CD14-positive monocyte (primary cell): ENCODE measurements around the gene MYOZ2. TPM values are rescaled to one million over a fixed set of nuclear protein-coding genes. Genes with fewer than 3 reads are reported as not detected.
A peak's percentile ranks its signal among the peaks of the same experiment; 100 is the strongest.

Experiments
- DNase-seq, 3 donors: peaks; one replicate each; pipeline ENCODE4 v3.0.0-alpha.2; 2011 to 2022
- H2AFZ ChIP-seq: 2 replicates; pipeline ENCODE4 v1.6.0; 2012; ENCODE audit warnings: mild to moderate bottlenecking, low read depth, low read length, inconsistent platforms; ENCODE audit not compliant: insufficient read depth, poor library complexity, severe bottlenecking
- H3K27ac ChIP-seq, 2 donors: 1 replicate in 1 of 2; 2 replicates in 1 of 2; pipeline ENCODE4 v1.5.1; 2012 to 2013; ENCODE audit warnings: low read length in 2 of 2, control low read depth in 1 of 2, inconsistent platforms in 1 of 2, low read depth in 1 of 2, mild to moderate bottlenecking in 1 of 2
- H3K27me3 ChIP-seq, 2 donors: one replicate each; pipeline versions ENCODE4 v1.6.0 to v1.6.1; 2011 to 2013; ENCODE audit warnings: low read length in 2 of 2; ENCODE audit not compliant: control insufficient read depth in 2 of 2, insufficient read depth in 2 of 2
- H3K36me3 ChIP-seq, 2 donors: replicated peaks in 1 of 2; 1 replicate in 1 of 2; 2 replicates in 1 of 2; pipeline versions ENCODE4 v1.5.1 to v1.6.1; 2012 to 2013; ENCODE audit warnings: low read length in 2 of 2, control low read depth in 1 of 2, inconsistent platforms in 1 of 2, mild to moderate bottlenecking in 1 of 2; ENCODE audit not compliant: insufficient read depth in 2 of 2, control insufficient read depth in 1 of 2
- H3K4me1 ChIP-seq, 2 donors: 1 replicate in 1 of 2; 2 replicates in 1 of 2; pipeline versions ENCODE4 v1.5.1 to v1.6.1; 2012 to 2013; ENCODE audit warnings: low read length in 2 of 2, control low read depth in 1 of 2, inconsistent platforms in 1 of 2, mild to moderate bottlenecking in 1 of 2, moderate library complexity in 1 of 2; ENCODE audit not compliant: insufficient read depth in 2 of 2, control insufficient read depth in 1 of 2
- H3K4me2 ChIP-seq: replicated peaks from 2 replicates; pipeline ENCODE3; 2012; ENCODE audit warnings: low read length, moderate library complexity, mild to moderate bottlenecking; ENCODE audit not compliant: poor library complexity, severe bottlenecking; ENCODE audit errors: extremely low read depth
- H3K4me3 ChIP-seq, 3 experiments: fragments of 200-600 bp in 1 of 3; sonication (generic) in 1 of 3; replicated peaks in 1 of 3; 1 replicate in 2 of 3; 2 replicates in 1 of 3; pipeline ENCODE4 v1.5.1; 2011 to 2013; ENCODE audit warnings: low read length in 3 of 3, mild to moderate bottlenecking in 3 of 3, control low read depth in 2 of 3, low read depth in 2 of 3, inconsistent platforms in 1 of 3, moderate library complexity in 1 of 3
- H3K79me2 ChIP-seq: 2 replicates; pipeline ENCODE4 v1.6.0; 2012; ENCODE audit warnings: mild to moderate bottlenecking, control low read depth, inconsistent platforms, low read length, moderate library complexity; ENCODE audit not compliant: insufficient read depth
- H3K9ac ChIP-seq: 2 replicates; pipeline ENCODE4 v1.6.0; 2017; ENCODE audit warnings: low read length, mild to moderate bottlenecking; ENCODE audit not compliant: insufficient read depth, poor library complexity, severe bottlenecking
- H3K9me3 ChIP-seq, 2 donors: replicated peaks in 1 of 2; 1 replicate in 1 of 2; 2 replicates in 1 of 2; pipeline versions ENCODE4 v1.5.1 to v1.6.1; 2012 to 2013; ENCODE audit warnings: low read length in 2 of 2, control low read depth in 1 of 2; ENCODE audit not compliant: control insufficient read depth in 1 of 2, insufficient read depth in 1 of 2
- H4K20me1 ChIP-seq: 2 replicates; pipeline ENCODE4 v1.6.0; 2012; ENCODE audit warnings: mild to moderate bottlenecking, low read length, control low read depth, moderate library complexity; ENCODE audit not compliant: insufficient read depth
- H3K27ac Mint-ChIP-seq, 7 donors: one replicate each; pipeline ENCODE4 v1.8.0; 2020; ENCODE audit warnings: mild to moderate bottlenecking in 7 of 7, mixed read lengths in 7 of 7, moderate library complexity in 6 of 7, inconsistent platforms in 2 of 7
- H3K27me3 Mint-ChIP-seq, 3 donors: one replicate each; pipeline ENCODE4 v1.8.0; 2021 to 2022; ENCODE audit warnings: low read depth in 3 of 3, mild to moderate bottlenecking in 3 of 3, mixed read lengths in 3 of 3, moderate library complexity in 3 of 3, inconsistent platforms in 1 of 3
- H3K36me3 Mint-ChIP-seq, 2 donors: one replicate each; pipeline ENCODE4 v1.8.0; 2020; ENCODE audit warnings: mixed read lengths in 2 of 2, inconsistent platforms in 1 of 2, mild to moderate bottlenecking in 1 of 2
- H3K4me1 Mint-ChIP-seq: one replicate; pipeline ENCODE4 v1.8.0; 2020; ENCODE audit warnings: mild to moderate bottlenecking, mixed read lengths
- H3K4me3 Mint-ChIP-seq, 2 donors: one replicate each; pipeline ENCODE4 v1.8.0; 2020; ENCODE audit warnings: mild to moderate bottlenecking in 2 of 2, mixed read lengths in 2 of 2, moderate library complexity in 1 of 2
- H3K9me3 Mint-ChIP-seq, 7 donors: one replicate each; pipeline ENCODE4 v1.8.0; 2020 to 2022; ENCODE audit warnings: mixed read lengths in 7 of 7, mild to moderate bottlenecking in 6 of 7, moderate library complexity in 6 of 7, inconsistent platforms in 2 of 7
- WGBS: methylation state at CpG from one replicate; pipeline ENCODE4 v1.1.5; 2013; ENCODE audit warnings: missing lambda C conversion rate; ENCODE audit not compliant: insufficient coverage; 5-methylcytosine and 5-hydroxymethylcytosine counted together
- intact Hi-C, 2 donors: fragments of 100-400 bp; cut with micrococcal nuclease; formaldehyde crosslinking; loops; one replicate each; pipeline versions ENCODE4 v1.15.0 to v1.15.1; 2023
- polyA plus RNA-seq, 3 donors: library from polyadenylated mRNA; depleted of rRNA in 1 of 3; unstranded in 2 of 3; stranded (reverse) in 1 of 3; fragments of 300-500 nt in 2 of 3; fragments of >200 nt in 1 of 3; fragmentation: Illumina TruSeq in 2 of 3; gene quantifications; 1 replicate in 2 of 3; 2 replicates in 1 of 3; pipeline ENCODE4 v1.2.3, GENCODE V29; 2012 to 2021
- TF ChIP-seq, protein P1 (sequence below): fragments of 200-600 bp; IDR thresholded peaks from one replicate; pipeline ENCODE4 v1.8.0; 2022; ENCODE audit warnings: antibody characterized with exemption, mild to moderate bottlenecking

Gene MYOZ2
- polyA plus RNA-seq, 3 donors = not detected

DNA sequence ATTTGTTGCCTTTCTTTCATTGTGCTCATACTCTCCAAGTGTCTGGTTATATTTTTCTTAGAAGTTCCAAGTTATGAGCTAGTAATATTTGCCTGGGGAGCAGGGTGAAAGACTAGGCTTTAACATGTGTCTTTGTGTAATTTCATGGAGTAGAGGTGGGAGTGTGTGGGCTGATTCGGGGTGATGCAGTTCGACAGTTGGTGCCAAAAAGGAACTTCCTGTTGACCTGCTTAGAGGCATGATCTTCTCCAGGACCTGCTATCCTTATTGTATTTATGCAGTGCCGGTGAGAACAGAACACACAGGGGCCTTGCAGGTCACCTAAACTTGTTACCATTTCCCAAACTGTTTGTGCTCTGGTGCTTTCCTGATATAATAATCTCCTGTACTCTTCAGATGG lies 98.1 kb downstream of the MYOZ2 start:
- H3K9ac ChIP-seq = no peak overlapping the region
- Mint-ChIP-seq H3K27ac (peak overlapping the region in 2 of 7 donors; percentile 10 to 22), H3K4me1 (peaks cover 10% of the 10 kb centered on the region), H3K9me3 (no peaks in the 10 kb centered on the region), H3K36me3 (peaks cover 0 to 1% of the 10 kb centered on the region in 2 donors), H3K27me3 (peaks cover 0 to 1% (median 0%) of the 10 kb centered on the region in 3 donors), H3K4me3 (no peak overlapping the region)
- no peaks in the 10 kb centered on the region for H4K20me1 ChIP-seq
- DNase-seq = no peak
- TF ChIP-seq, protein P1, sequence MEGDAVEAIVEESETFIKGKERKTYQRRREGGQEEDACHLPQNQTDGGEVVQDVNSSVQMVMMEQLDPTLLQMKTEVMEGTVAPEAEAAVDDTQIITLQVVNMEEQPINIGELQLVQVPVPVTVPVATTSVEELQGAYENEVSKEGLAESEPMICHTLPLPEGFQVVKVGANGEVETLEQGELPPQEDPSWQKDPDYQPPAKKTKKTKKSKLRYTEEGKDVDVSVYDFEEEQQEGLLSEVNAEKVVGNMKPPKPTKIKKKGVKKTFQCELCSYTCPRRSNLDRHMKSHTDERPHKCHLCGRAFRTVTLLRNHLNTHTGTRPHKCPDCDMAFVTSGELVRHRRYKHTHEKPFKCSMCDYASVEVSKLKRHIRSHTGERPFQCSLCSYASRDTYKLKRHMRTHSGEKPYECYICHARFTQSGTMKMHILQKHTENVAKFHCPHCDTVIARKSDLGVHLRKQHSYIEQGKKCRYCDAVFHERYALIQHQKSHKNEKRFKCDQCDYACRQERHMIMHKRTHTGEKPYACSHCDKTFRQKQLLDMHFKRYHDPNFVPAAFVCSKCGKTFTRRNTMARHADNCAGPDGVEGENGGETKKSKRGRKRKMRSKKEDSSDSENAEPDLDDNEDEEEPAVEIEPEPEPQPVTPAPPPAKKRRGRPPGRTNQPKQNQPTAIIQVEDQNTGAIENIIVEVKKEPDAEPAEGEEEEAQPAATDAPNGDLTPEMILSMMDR = no peak
- H3K4me2 ChIP-seq = no peak overlapping the region
- H3K27ac ChIP-seq = no peak overlapping the region
- intact Hi-C loops = no loop called here
- H3K4me1 ChIP-seq = peaks cover 0 to 3% of the 10 kb centered on the region in 2 donors
- H2AFZ ChIP-seq = peak overlapping the region; percentile 1
- no peaks in the 10 kb centered on the region for H3K79me2 ChIP-seq
- H3K9me3 ChIP-seq = no peaks in the 10 kb centered on the region
- no peaks in the 10 kb centered on the region for H3K36me3 ChIP-seq
- no peaks in the 10 kb centered on the region for H3K27me3 ChIP-seq
- no peak overlapping the region for H3K4me3 ChIP-seq
- WGBS = 0% methylated on average over 2 of the region's 3 CpGs

DNA sequence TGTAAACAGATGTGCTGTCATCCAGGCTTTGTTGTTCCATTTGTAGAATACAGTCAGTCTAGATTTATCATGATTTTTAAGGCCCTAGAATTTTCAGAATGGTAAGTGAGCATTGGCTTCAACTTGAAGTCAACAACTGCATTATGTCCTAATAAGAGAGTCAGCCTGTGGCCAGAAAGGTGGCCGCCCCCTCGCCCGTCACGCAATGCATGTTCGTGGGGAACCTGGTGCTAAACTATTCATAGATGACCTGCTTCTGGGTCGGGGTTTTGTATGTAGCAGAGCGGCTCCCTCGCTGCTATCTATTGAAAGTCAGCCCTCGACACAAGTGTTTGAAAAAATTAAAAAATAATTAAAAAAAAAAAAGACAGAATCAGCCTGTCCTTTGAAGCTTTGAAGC lies 101.6 kb downstream of the MYOZ2 start:
- WGBS = 96% methylated on average over 4 of the region's 9 CpGs

More for the DNA sequence above, 101.6 kb downstream of the MYOZ2 start:
- Histone ChIP-seq H3K4me1 (peaks cover 0 to 3% of the 10 kb centered on the region in 2 donors), H3K27ac (no peak overlapping the region), H3K9ac (no peak overlapping the region), H3K79me2 (no peaks in the 10 kb centered on the region), H3K36me3 (no peaks in the 10 kb centered on the region), H4K20me1 (no peaks in the 10 kb centered on the region), H3K4me2 (no peak overlapping the region), H3K9me3 (no peaks in the 10 kb centered on the region), H3K27me3 (no peaks in the 10 kb centered on the region), H2AFZ (no peak overlapping the region), H3K4me3 (no peak overlapping the region)
- peaks cover 0 to 1% (median 0%) of the 10 kb centered on the region in 3 donors for H3K27me3 Mint-ChIP-seq
- DNase-seq = no peak
- no peak overlapping the region for H3K27ac Mint-ChIP-seq
- intact Hi-C loops = no loop called here
- TF ChIP-seq, protein P1 = no peak
- H3K4me1 Mint-ChIP-seq = peaks cover 10% of the 10 kb centered on the region
- peaks cover 0 to 1% of the 10 kb centered on the region in 2 donors for H3K36me3 Mint-ChIP-seq
- H3K9me3 Mint-ChIP-seq = no peaks in the 10 kb centered on the region
- H3K4me3 Mint-ChIP-seq = no peak overlapping the region

Other genes with a start within 250 kb of the MYOZ2 start
- gene SYNPO2, start 247.0 kb upstream of the MYOZ2 start, polyA plus RNA-seq = under 1 TPM in 1 of 3 donors, not detected in 2; 0.04 TPM
- gene USP53, start 76.9 kb downstream of the MYOZ2 start, polyA plus RNA-seq = under 1 TPM; 0.11 to 0.44 (median 0.22) TPM
- not detected for gene FABP2, start 186.3 kb downstream of the MYOZ2 start, polyA plus RNA-seq